ENCODE measurements around the gene SGPP1. TPM values are rescaled to one million over a fixed set of nuclear protein-coding genes. Genes with fewer than 3 reads are reported as not detected.
"Not testable (repeated sequence)": the region's sequence is repeated elsewhere in the genome, so short reads cannot be mapped to it uniquely, and the experiment has no call there.

The SGPP1 gene
- total and polyA plus RNA-seq, 12 donors: 4.0 to 9.0 (median 4.7) TPM

GRCh38 chr14:63670692-63671091 lies 57.2 kb downstream of the SGPP1 start:
- H3K9me3 ChIP-seq: no peaks in the 10 kb centered on the region
- no peak for ATAC-seq
- TF ChIP-seq CTCF (IDR thresholded peaks at IDR 0.05): no peak
- H3K27me3 ChIP-seq: no peaks in the 10 kb centered on the region
- no peaks in the 10 kb centered on the region for H3K4me1 ChIP-seq
- H3K4me3 ChIP-seq: no peak overlapping the region
- intact Hi-C loops (cut with DNase I): no loop called here
- no peak for DNase-seq
- no peak overlapping the region for H3K27ac ChIP-seq
- H3K36me3 ChIP-seq: no peaks in the 10 kb centered on the region

DNA sequence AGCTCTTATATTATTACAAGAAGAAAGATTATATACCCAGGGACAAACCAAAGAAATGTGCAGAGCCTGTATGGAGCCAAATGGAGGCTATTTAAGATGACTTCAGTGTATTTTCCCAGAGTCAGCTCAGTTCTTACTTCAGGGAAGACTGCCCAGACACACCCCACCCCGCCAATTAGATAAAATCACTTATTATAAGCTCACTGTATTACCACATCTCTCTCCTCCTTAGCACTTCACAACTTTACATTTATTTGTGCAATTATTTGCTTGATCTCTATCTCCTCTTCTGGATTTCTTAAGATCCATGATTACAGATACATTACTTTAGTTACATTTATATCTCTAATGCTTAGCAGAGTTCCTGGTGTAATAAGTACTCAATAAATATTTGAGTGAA lies 61.5 kb downstream of the SGPP1 start:
- no peaks in the 10 kb centered on the region for H3K9me3 ChIP-seq
- no peak for TF ChIP-seq CTCF (IDR thresholded peaks at IDR 0.05)
- ATAC-seq: no peak
- 73 to 80% methylated on average over 1 of the region's 1 CpG for WGBS, 2 donors
- H3K4me1 ChIP-seq: no peaks in the 10 kb centered on the region
- no peak overlapping the region for H3K4me3 ChIP-seq
- H3K27me3 ChIP-seq: no peaks in the 10 kb centered on the region
- H3K27ac ChIP-seq: no peak overlapping the region
- intact Hi-C loops (cut with DNase I): no loop called here
- no peaks in the 10 kb centered on the region for H3K36me3 ChIP-seq
- no peak for DNase-seq

- H3K4me1 ChIP-seq: no peaks in the 10 kb centered on the region
- ATAC-seq: no peak
- no peak for TF ChIP-seq CTCF (IDR thresholded peaks at IDR 0.05)
- no peak overlapping the region for H3K4me3 ChIP-seq
- DNase-seq: no peak
- no peak overlapping the region for H3K27ac ChIP-seq
- 94 to 95% methylated on average over 12 of the region's 12 CpGs for WGBS, 2 donors
- H3K27me3 ChIP-seq: no peaks in the 10 kb centered on the region
- no peaks in the 10 kb centered on the region for H3K36me3 ChIP-seq
- no peaks in the 10 kb centered on the region for H3K9me3 ChIP-seq
- intact Hi-C loops (cut with DNase I): no loop called here
These were observed 64.2 kb downstream of the SGPP1 start for GRCh38 chr14:63663428-63664341.

DNA sequence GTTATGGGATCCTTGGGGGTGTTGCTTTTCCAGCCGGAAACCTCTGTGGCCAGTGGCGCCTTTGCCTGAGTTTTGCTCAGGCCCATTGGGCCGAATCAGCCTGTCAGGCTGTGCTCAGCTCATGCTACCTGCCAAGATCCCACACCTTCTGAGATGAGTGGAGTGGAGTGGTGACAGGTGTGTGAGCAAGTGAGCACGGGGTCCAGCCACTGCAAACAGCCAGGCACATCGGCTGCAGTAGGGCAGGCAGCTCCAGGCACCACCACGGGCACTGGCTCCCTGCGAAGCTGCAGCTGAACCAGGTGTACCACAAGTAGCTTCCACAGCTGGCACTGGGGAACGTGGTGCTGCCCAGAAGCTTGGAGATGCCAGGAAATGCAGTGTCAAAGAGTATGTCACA lies 65.1 kb downstream of the SGPP1 start:
- peak in 1 of 8 donors; percentile 20 for ATAC-seq
- Histone ChIP-seq H3K36me3 (peaks cover 0 to 3% (median 0%) of the 10 kb centered on the region in 9 donors), H3K9me3 (no peaks in the 10 kb centered on the region), H3K4me3 (no peak overlapping the region), H3K27me3 (no peaks in the 10 kb centered on the region), H3K27ac (no peak overlapping the region), H3K4me1 (no peaks in the 10 kb centered on the region)
- TF ChIP-seq CTCF (IDR thresholded peaks at IDR 0.05): no peak
- intact Hi-C loops (cut with DNase I): no loop called here
- DNase-seq: no peak
- 93 to 94% methylated on average over 8 of the region's 8 CpGs for WGBS, 2 donors

DNA sequence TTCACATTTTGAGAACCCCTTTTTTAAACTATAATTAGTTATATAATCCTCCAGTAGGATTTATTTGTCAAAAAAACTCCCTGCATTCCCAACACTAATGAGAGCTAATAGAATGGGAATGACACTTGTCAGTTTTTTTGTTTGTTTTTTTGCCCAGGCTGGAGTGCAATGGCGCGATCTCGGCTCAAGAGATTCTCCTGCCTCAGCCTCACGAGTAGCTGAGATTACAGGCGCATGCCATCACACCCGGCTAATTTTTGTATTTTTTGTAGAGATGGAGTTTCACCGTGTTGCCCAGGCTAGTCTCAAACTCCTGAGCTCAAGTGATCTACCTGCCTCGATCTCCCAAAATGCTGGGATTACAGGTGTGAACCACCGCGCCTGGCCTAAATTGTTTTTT lies 66.0 kb downstream of the SGPP1 start:
- H3K4me1 ChIP-seq; H3K27me3 ChIP-seq; H3K27ac ChIP-seq; ATAC-seq; H3K36me3 ChIP-seq; H3K9me3 ChIP-seq; DNase-seq; H3K4me3 ChIP-seq; intact Hi-C loops (cut with DNase I): not testable (repeated sequence)
- 95% methylated on average over 10 of the region's 10 CpGs for WGBS, 2 donors

Measured in heart right ventricle (tissue), 16 donors.